Hepatocyte (in vitro differentiated cells): Measurements from ENCODE around the gene CDC14B. TPM values are rescaled to one million over a fixed set of nuclear protein-coding genes. Genes with fewer than 3 reads are reported as not detected.
A peak's percentile ranks its signal among the peaks of the same experiment; 100 is the strongest.

ENCODE experiments used
- DNase-seq: peaks from one replicate; pipeline ENCODE4 v3.0.0-alpha.2; 2016; ENCODE audit warnings: low spot score
- H2AFZ ChIP-seq: fragments of 200-600 bp; sonication (generic); 2 replicates; pipeline ENCODE4 v1.6.0; 2016; ENCODE audit warnings: antibody characterized with exemption, mild to moderate bottlenecking
- H3K27ac ChIP-seq: fragments of 200-600 bp; sonication (generic); 2 replicates; pipeline ENCODE4 v1.5.1; 2016; ENCODE audit warnings: mild to moderate bottlenecking
- H3K27me3 ChIP-seq: fragments of 200-600 bp; sonication (generic); 2 replicates; pipeline ENCODE4 v1.6.1; 2016
- H3K36me3 ChIP-seq: fragments of 200-600 bp; sonication (generic); replicated peaks from 2 replicates; pipeline ENCODE4 v1.5.1; 2016; ENCODE audit warnings: low read depth; ENCODE audit not compliant: insufficient read depth
- H3K4me1 ChIP-seq: fragments of 200-600 bp; sonication (generic); 2 replicates; pipeline ENCODE4 v1.5.1; 2016; ENCODE audit warnings: mild to moderate bottlenecking, moderate library complexity; ENCODE audit not compliant: insufficient read depth
- H3K4me2 ChIP-seq: fragments of 200-600 bp; sonication (generic); 2 replicates; pipeline ENCODE4 v1.6.0; 2016
- H3K4me3 ChIP-seq: fragments of 200-600 bp; sonication (generic); 2 replicates; pipeline ENCODE4 v1.5.1; 2016; ENCODE audit warnings: mild to moderate bottlenecking
- H3K79me2 ChIP-seq: fragments of 200-600 bp; sonication (generic); 2 replicates; pipeline ENCODE4 v1.6.0; 2017; ENCODE audit warnings: mild to moderate bottlenecking
- H3K9me2 ChIP-seq: fragments of 200-600 bp; sonication (generic); replicated peaks from 2 replicates; pipeline ENCODE4 v1.6.0; 2017; ENCODE audit warnings: mild to moderate bottlenecking; ENCODE audit not compliant: insufficient read depth
- H3K9me3 ChIP-seq: fragments of 200-600 bp; sonication (generic); 2 replicates; pipeline ENCODE4 v1.5.1; 2016; ENCODE audit warnings: low read depth, mild to moderate bottlenecking
- H4K20me1 ChIP-seq: fragments of 200-600 bp; sonication (generic); 2 replicates; pipeline ENCODE4 v1.6.0; 2016; ENCODE audit warnings: mild to moderate bottlenecking; ENCODE audit not compliant: insufficient read depth, poor library complexity, severe bottlenecking
- EZH2 ChIP-seq: fragments of 200-600 bp; sonication (generic); IDR thresholded peaks from 2 replicates; pipeline ENCODE4 v1.6.1; 2016; ENCODE audit warnings: antibody characterized with exemption, mild to moderate bottlenecking, borderline replicate concordance
- EZH2phosphoT487 ChIP-seq: fragments of 200-600 bp; sonication (generic); IDR thresholded peaks from one replicate; pipeline ENCODE4 v1.6.1; 2018; ENCODE audit warnings: antibody characterized with exemption, mild to moderate bottlenecking, low read depth, moderate library complexity; ENCODE audit not compliant: unreplicated experiment, severe bottlenecking
- WGBS: methylation state at CpG from one replicate; pipeline ENCODE4 v1.1.6; 2016; ENCODE audit warnings: low lambda C conversion rate; ENCODE audit errors: missing lambda C conversion rate; 5-methylcytosine and 5-hydroxymethylcytosine counted together
- polyA plus RNA-seq: library from polyadenylated mRNA; unstranded; fragments of >200 nt; fragmentation: Nextera tagmentation; extraction: Ambion mirVana; gene quantifications from 2 replicates; pipeline ENCODE4 v1.2.1, GENCODE V29; 2016
- total RNA-seq: library from RNA; depleted of rRNA; stranded (reverse); fragments of >200 nt; gene quantifications from 2 replicates; pipeline ENCODE4 v1.2.3, GENCODE V29; 2014
- TF ChIP-seq, protein P1 (sequence below): fragments of 200-600 bp; sonication (generic); IDR thresholded peaks from 2 replicates; pipeline ENCODE4 v1.5.1; 2016; ENCODE audit warnings: antibody characterized with exemption, mild to moderate bottlenecking; ENCODE audit not compliant: poor library complexity

The CDC14B gene
- 26.2 and 33.4 TPM in 2 replicates for total RNA-seq
- polyA plus RNA-seq: 11.4 and 15.1 TPM in 2 replicates

DNA sequence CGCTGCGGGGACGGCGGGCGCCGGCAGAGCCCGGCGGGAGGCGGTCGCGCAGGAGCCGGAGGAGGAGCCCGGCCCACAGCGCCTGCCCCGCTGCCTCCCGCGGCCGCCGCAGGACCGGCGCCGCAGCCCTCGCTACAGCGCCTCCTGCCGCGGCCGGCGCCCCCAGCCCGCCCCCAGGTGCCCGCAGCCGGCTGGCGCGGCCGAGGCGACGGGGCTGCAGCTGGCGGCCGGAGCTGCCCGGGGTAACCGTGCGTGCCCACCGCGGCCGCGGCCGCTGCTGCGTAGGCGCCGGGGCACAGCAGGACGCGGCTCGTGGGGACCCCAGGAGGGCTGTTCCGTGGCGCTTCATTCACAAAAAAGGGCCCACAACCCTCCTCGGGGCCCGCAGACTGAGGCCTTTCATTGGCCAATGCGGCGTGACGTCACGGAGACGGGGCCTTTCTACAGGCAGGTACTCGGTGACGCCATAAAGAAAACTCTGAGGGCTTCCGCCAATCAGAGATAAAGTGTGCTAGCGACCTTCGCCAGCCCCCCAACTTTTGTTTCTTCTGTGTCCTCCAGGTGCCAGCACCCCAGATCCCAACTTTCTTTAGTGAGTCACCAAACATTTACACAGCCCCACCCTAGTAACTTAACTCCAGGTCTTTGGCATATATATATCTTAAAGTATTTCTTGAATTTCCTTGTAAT, at the start of gene CDC14B:
TSS of gene CDC14B (minus strand) at position 353 of the 690 bp plus-strand sequence. CDS start 465 bp downstream, outside the sequence.
- WGBS: under 1% methylated on average over 29 of the region's 66 CpGs
- TF ChIP-seq, protein P1, sequence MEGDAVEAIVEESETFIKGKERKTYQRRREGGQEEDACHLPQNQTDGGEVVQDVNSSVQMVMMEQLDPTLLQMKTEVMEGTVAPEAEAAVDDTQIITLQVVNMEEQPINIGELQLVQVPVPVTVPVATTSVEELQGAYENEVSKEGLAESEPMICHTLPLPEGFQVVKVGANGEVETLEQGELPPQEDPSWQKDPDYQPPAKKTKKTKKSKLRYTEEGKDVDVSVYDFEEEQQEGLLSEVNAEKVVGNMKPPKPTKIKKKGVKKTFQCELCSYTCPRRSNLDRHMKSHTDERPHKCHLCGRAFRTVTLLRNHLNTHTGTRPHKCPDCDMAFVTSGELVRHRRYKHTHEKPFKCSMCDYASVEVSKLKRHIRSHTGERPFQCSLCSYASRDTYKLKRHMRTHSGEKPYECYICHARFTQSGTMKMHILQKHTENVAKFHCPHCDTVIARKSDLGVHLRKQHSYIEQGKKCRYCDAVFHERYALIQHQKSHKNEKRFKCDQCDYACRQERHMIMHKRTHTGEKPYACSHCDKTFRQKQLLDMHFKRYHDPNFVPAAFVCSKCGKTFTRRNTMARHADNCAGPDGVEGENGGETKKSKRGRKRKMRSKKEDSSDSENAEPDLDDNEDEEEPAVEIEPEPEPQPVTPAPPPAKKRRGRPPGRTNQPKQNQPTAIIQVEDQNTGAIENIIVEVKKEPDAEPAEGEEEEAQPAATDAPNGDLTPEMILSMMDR: no peak
- TF ChIP-seq EZH2 (no peak), EZH2phosphoT487 (no peak)
- Histone ChIP-seq H3K9me3 (no peaks in the 10 kb centered on the region), H3K27ac (peak within 1 kb of the TSS; percentile 85), H4K20me1 (no peaks in the 10 kb centered on the region), H2AFZ (peak within 1 kb of the TSS; percentile 48), H3K79me2 (peaks cover 35% of the 10 kb centered on the region), H3K9me2 (no peaks in the 10 kb centered on the region), H3K4me1 (peaks cover 5% of the 10 kb centered on the region), H3K27me3 (no peaks in the 10 kb centered on the region), H3K4me3 (peak within 1 kb of the TSS; percentile 85), H3K36me3 (no peaks in the 10 kb centered on the region), H3K4me2 (peak within 1 kb of the TSS; percentile 89)
- DNase-seq: peak; percentile 96

DNA sequence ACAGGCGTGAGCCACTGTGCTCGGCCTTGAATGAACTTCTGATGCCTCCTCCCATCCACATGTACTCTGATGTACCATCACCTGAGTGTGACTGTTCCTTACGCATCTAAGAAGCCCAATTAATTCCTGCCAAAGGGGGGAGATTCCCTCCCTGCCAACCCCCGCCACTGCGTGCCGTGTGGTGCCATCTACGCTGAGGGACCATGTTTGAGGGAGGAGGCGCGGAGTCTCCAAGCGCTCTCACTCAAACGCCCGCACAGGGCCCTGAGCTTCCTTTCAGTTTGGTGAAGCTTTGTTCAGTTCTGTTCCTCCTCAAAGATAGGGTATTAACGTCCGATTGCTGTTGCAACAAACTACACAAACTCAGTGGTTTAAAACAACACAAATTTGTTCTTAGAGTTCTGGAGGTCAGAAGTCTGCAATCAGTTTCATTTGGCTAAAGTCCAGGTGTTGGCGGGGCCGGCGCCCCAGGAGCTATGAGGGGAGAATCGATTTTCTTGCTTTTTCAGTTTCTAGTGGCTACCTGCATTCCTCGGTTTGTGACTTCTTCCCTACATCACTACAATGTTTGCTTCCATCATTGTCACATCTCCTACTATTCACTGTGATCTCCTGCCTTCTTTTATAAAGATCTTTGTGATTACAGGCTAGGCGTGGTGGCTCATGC, 49.4 kb upstream of the CDC14B start:
- Histone ChIP-seq H3K79me2 (no peaks in the 10 kb centered on the region), H3K9me2 (no peaks in the 10 kb centered on the region), H4K20me1 (no peaks in the 10 kb centered on the region), H2AFZ (no peak overlapping the region), H3K27me3 (no peaks in the 10 kb centered on the region), H3K36me3 (no peaks in the 10 kb centered on the region), H3K4me3 (no peak overlapping the region), H3K9me3 (no peaks in the 10 kb centered on the region), H3K4me1 (no peaks in the 10 kb centered on the region), H3K4me2 (no peak overlapping the region), H3K27ac (no peak overlapping the region)
- no peak for DNase-seq
- TF ChIP-seq, protein P1: no peak
- no peak for TF ChIP-seq EZH2
- TF ChIP-seq EZH2phosphoT487: no peak
- 94% methylated on average over 20 of the region's 20 CpGs for WGBS

DNA sequence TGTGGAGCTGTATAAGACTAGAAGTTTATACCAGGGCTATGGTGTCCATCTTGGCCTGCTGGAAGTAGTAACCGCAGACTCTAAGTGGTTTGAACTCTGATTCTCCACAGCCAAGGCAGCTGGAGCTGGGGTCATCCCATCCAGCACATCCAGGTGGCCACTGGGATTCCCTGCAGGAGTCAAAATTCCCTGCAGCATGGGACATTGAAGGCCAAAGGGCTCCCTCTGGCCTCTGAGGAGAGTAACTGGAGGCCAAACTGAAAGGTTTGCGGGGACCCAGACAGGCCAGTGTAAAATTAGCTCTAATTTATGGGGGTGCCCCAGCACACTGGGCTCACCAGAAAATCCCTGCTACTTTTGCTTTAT, 47.7 kb upstream of the CDC14B start:
- no peak for TF ChIP-seq EZH2phosphoT487
- no peak for TF ChIP-seq EZH2
- TF ChIP-seq, protein P1: no peak
- Histone ChIP-seq H3K4me1 (no peaks in the 10 kb centered on the region), H3K79me2 (no peaks in the 10 kb centered on the region), H4K20me1 (no peaks in the 10 kb centered on the region), H3K9me2 (no peaks in the 10 kb centered on the region), H3K4me3 (no peak overlapping the region), H2AFZ (no peak overlapping the region), H3K27ac (no peak overlapping the region), H3K4me2 (no peak overlapping the region), H3K27me3 (no peaks in the 10 kb centered on the region), H3K9me3 (no peaks in the 10 kb centered on the region), H3K36me3 (no peaks in the 10 kb centered on the region)
- no peak for DNase-seq
- 97% methylated on average over 2 of the region's 2 CpGs for WGBS
